GM10266 (cell line): ENCODE measurements around the gene BCR.
A peak's percentile ranks its signal among the peaks of the same experiment; 100 is the strongest.

Source experiments
- DNase-seq: peaks from one replicate; pipeline ENCODE4 v3.0.0; 2012; ENCODE audit errors: extremely low spot score
- CTCF ChIP-seq: IDR thresholded peaks from 2 replicates; pipeline ENCODE4 v1.5.1; 2012; ENCODE audit warnings: mild to moderate bottlenecking, low read depth; ENCODE audit not compliant: control insufficient read depth, insufficient read depth; ENCODE audit errors: missing control alignments

The BCR gene

GRCh38 chr22:23218867-23219251 is 38.5 kb downstream of the BCR start:
- DNase-seq: no peak

GRCh38 chr22:23219317-23219716 is 39.0 kb downstream of the BCR start:
- TF ChIP-seq CTCF: no peak
- DNase-seq: no peak

More at GRCh38 chr22:23218867-23219251, 38.5 kb downstream of the BCR start:
- TF ChIP-seq CTCF: no peak

GRCh38 chr22:23219822-23220484 is 39.6 kb downstream of the BCR start:
- TF ChIP-seq CTCF: no peak
- peak; percentile 53 for DNase-seq

- peak; percentile 66 for DNase-seq
- TF ChIP-seq CTCF: no peak
Observed at GRCh38 chr22:23220485-23221350, 40.4 kb downstream of the BCR start.

- DNase-seq: no peak
- TF ChIP-seq CTCF: no peak
Observed at GRCh38 chr22:23221351-23221804, 41.1 kb downstream of the BCR start.

GRCh38 chr22:23222033-23222792 is 41.9 kb downstream of the BCR start:
- DNase-seq: no peak
- no peak for TF ChIP-seq CTCF
